SIG-M5 (cell line): ENCODE results near the gene PAN3.

Experiments
- DNase-seq: peaks from one replicate; lab custom pipeline; 2025; lab: John Stamatoyannopoulos, UW

PAN3 gene

GRCh38 chr13:28313579-28313978, 175.2 kb downstream of the PAN3 start:
- DNase-seq, result no peak

- DNase-seq, result no peak
These were observed 176.5 kb downstream of the PAN3 start for GRCh38 chr13:28314879-28315278.

GRCh38 chr13:28316129-28316528, 177.8 kb downstream of the PAN3 start:
- DNase-seq, result no peak

- no peak for DNase-seq
These were observed 178.5 kb downstream of the PAN3 start for GRCh38 chr13:28316836-28317235.

- no peak for DNase-seq
These were observed 180.2 kb downstream of the PAN3 start for GRCh38 chr13:28318496-28318895.

GRCh38 chr13:28319528-28319927, 181.2 kb downstream of the PAN3 start:
- DNase-seq, result no peak

GRCh38 chr13:28320209-28320608, 181.9 kb downstream of the PAN3 start:
- no peak for DNase-seq

- DNase-seq, result no peak
These were observed 182.7 kb downstream of the PAN3 start for GRCh38 chr13:28320884-28321574.

GRCh38 chr13:28321756-28322155, 183.4 kb downstream of the PAN3 start:
- DNase-seq, result no peak

GRCh38 chr13:28322256-28322905, 184.0 kb downstream of the PAN3 start:
- no peak for DNase-seq

GRCh38 chr13:28324181-28324789, 185.9 kb downstream of the PAN3 start:
- no peak for DNase-seq

- no peak for DNase-seq
These were observed 186.7 kb downstream of the PAN3 start for GRCh38 chr13:28325022-28325421.

GRCh38 chr13:28326056-28326455, 187.7 kb downstream of the PAN3 start:
- DNase-seq, result no peak

- no peak for DNase-seq
These were observed 189.3 kb downstream of the PAN3 start for GRCh38 chr13:28327373-28328270.

GRCh38 chr13:28328271-28328607, 189.9 kb downstream of the PAN3 start:
- DNase-seq, result no peak

GRCh38 chr13:28329395-28330158, 191.2 kb downstream of the PAN3 start:
- no peak for DNase-seq

- DNase-seq, result no peak
These were observed 195.0 kb downstream of the PAN3 start for GRCh38 chr13:28333204-28333881.

- DNase-seq, result no peak
These were observed 197.9 kb downstream of the PAN3 start for GRCh38 chr13:28336193-28336657.

GRCh38 chr13:28337166-28338005, 199.0 kb downstream of the PAN3 start:
- no peak for DNase-seq

- no peak for DNase-seq
These were observed 199.7 kb downstream of the PAN3 start for GRCh38 chr13:28338006-28338574.
